Hepatocyte (in vitro differentiated cells): ENCODE results near the gene TSPAN6.

ENCODE experiments used
- CTCF ChIP-seq: fragments of 200-600 bp; sonication (generic); IDR thresholded peaks from 2 replicates; pipeline ENCODE4 v1.5.1; 2016; ENCODE audit warnings: antibody characterized with exemption, mild to moderate bottlenecking; ENCODE audit not compliant: poor library complexity
- EZH2 ChIP-seq: fragments of 200-600 bp; sonication (generic); IDR thresholded peaks from 2 replicates; pipeline ENCODE4 v1.6.1; 2016; ENCODE audit warnings: antibody characterized with exemption, mild to moderate bottlenecking, borderline replicate concordance
- EZH2phosphoT487 ChIP-seq: fragments of 200-600 bp; sonication (generic); IDR thresholded peaks from one replicate; pipeline ENCODE4 v1.6.1; 2018; ENCODE audit warnings: antibody characterized with exemption, mild to moderate bottlenecking, low read depth, moderate library complexity; ENCODE audit not compliant: unreplicated experiment, severe bottlenecking

- TF ChIP-seq CTCF (no peak), EZH2phosphoT487 (no peak), EZH2 (no peak)
Observed at GRCh38 chrX:100674705-100675104, 38.1 kb upstream of the TSPAN6 start.
